OCI-LY1 (cell line): ENCODE data around the gene CCND1.

ENCODE experiments used
- CTCF ChIP-seq: fragments of 200-600 bp; sonication (generic), shearing (Covaris generic); IDR thresholded peaks from 2 replicates; pipeline ENCODE4 v1.5.1; 2017; ENCODE audit warnings: mild to moderate bottlenecking, antibody characterized with exemption, low read length, moderate library complexity, mixed read lengths
- EZH2 ChIP-seq: fragments of 200-600 bp; sonication (generic), shearing (Covaris generic); IDR thresholded peaks from 2 replicates; pipeline ENCODE4 v1.8.0; 2017; ENCODE audit warnings: borderline replicate concordance, mixed run types, mild to moderate bottlenecking, antibody characterized with exemption, low read length, moderate library complexity, mixed read lengths

GRCh38 chr11:69683764-69684333, 42.9 kb downstream of the CCND1 start:
- TF ChIP-seq CTCF (no peak), EZH2 (no peak)
